Breast epithelium (tissue), 4 donors: Measurements from ENCODE around the gene LPP. TPM values are rescaled to one million over a fixed set of nuclear protein-coding genes. Genes with fewer than 3 reads are reported as not detected.
"Not testable (repeated sequence)": the region's sequence is repeated elsewhere in the genome, so short reads cannot be mapped to it uniquely, and the experiment has no call there.

Source experiments
- DNase-seq, 2 donors: peaks; one replicate each; pipeline ENCODE4 v3.0.0-alpha.2; 2019; ENCODE audit warnings: low spot score in 2 of 2
- H3K27ac ChIP-seq, 2 donors: fragments of 200-600 bp; sonication (generic) in 1 of 2; one replicate each; pipeline ENCODE4 v1.5.1; 2016 to 2019; ENCODE audit warnings: mild to moderate bottlenecking in 1 of 2
- H3K27me3 ChIP-seq, 2 donors: fragments of 200-600 bp; sonication (generic) in 1 of 2; one replicate each; pipeline versions ENCODE4 v1.5.1 to v1.6.0; 2017 to 2019; ENCODE audit warnings: control low read depth in 1 of 2, mild to moderate bottlenecking in 1 of 2
- H3K36me3 ChIP-seq: fragments of 200-600 bp; one replicate; pipeline ENCODE4 v1.5.1; 2019
- H3K4me1 ChIP-seq, 2 donors: fragments of 200-600 bp; sonication (generic); one replicate each; pipeline ENCODE4 v1.5.1; 2016 to 2019; ENCODE audit warnings: control low read depth in 1 of 2
- H3K4me3 ChIP-seq, 3 donors: fragments of 200-600 bp; sonication (generic); 1 replicate in 2 of 3; 2 replicates in 1 of 3; pipeline ENCODE4 v1.5.1; 2016 to 2019; ENCODE audit warnings: mild to moderate bottlenecking in 3 of 3, moderate library complexity in 2 of 3
- H3K9me3 ChIP-seq, 2 donors: fragments of 200-600 bp; sonication (generic) in 1 of 2; one replicate each; pipeline ENCODE4 v1.5.1; 2016 to 2019; ENCODE audit warnings: control low read depth in 1 of 2
- POLR2A ChIP-seq: fragments of 450-650 bp; IDR thresholded peaks from one replicate; pipeline ENCODE4 v1.6.1; 2016; ENCODE audit warnings: antibody characterized with exemption, mild to moderate bottlenecking, moderate library complexity
- POLR2AphosphoS5 ChIP-seq, 3 donors: sonication (generic); formaldehyde crosslinking; IDR thresholded peaks; one replicate each; pipeline ENCODE4 v1.6.1; 2017; ENCODE audit warnings: antibody characterized with exemption in 3 of 3
- intact Hi-C: fragments of 100-400 bp; cut with DNase I; formaldehyde crosslinking; loops from one replicate; pipeline ENCODE4 v1.15.1; 2023; ENCODE audit warnings: low total_unique reads
- total RNA-seq, 3 donors: library from RNA; depleted of rRNA; stranded (reverse); fragments of >200 nt; gene quantifications; one replicate each; pipeline ENCODE4 v1.1.0, GENCODE V29; 2016
- TF ChIP-seq, protein P1 (sequence below), 3 donors: fragments of 450-650 bp; IDR thresholded peaks; one replicate each; pipeline ENCODE4 v1.5.1; 2016 to 2017; ENCODE audit warnings: antibody characterized with exemption in 3 of 3, mild to moderate bottlenecking in 3 of 3, moderate library complexity in 3 of 3

LPP gene
- total RNA-seq, 3 donors from 2014 or later = 135 to 183 (median 147) TPM

- no peaks in the 10 kb centered on the region for H3K27me3 ChIP-seq
- TF ChIP-seq POLR2AphosphoS5 (IDR thresholded peaks at IDR 0.05) (no peak), POLR2A (no peak)
- TF ChIP-seq, protein P1, sequence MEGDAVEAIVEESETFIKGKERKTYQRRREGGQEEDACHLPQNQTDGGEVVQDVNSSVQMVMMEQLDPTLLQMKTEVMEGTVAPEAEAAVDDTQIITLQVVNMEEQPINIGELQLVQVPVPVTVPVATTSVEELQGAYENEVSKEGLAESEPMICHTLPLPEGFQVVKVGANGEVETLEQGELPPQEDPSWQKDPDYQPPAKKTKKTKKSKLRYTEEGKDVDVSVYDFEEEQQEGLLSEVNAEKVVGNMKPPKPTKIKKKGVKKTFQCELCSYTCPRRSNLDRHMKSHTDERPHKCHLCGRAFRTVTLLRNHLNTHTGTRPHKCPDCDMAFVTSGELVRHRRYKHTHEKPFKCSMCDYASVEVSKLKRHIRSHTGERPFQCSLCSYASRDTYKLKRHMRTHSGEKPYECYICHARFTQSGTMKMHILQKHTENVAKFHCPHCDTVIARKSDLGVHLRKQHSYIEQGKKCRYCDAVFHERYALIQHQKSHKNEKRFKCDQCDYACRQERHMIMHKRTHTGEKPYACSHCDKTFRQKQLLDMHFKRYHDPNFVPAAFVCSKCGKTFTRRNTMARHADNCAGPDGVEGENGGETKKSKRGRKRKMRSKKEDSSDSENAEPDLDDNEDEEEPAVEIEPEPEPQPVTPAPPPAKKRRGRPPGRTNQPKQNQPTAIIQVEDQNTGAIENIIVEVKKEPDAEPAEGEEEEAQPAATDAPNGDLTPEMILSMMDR (IDR thresholded peaks at IDR 0.05) = no peak
- no peaks in the 10 kb centered on the region for H3K9me3 ChIP-seq
- H3K4me3 ChIP-seq = no peak overlapping the region
- DNase-seq = no peak
- H3K4me1 ChIP-seq = no peaks in the 10 kb centered on the region
- no peak overlapping the region for H3K27ac ChIP-seq
- intact Hi-C loops = no loop called here
- H3K36me3 ChIP-seq = no peaks in the 10 kb centered on the region
Measured at GRCh38 chr3:188633206-188633605, 479.2 kb downstream of the LPP start.

- H3K27me3 ChIP-seq = no peaks in the 10 kb centered on the region
- no peaks in the 10 kb centered on the region for H3K36me3 ChIP-seq
- intact Hi-C loops = no loop called here
- H3K4me3 ChIP-seq = no peak overlapping the region
- H3K4me1 ChIP-seq = no peaks in the 10 kb centered on the region
- no peak for DNase-seq
- no peak overlapping the region for H3K27ac ChIP-seq
- no peak for TF ChIP-seq POLR2AphosphoS5 (IDR thresholded peaks at IDR 0.05)
- H3K9me3 ChIP-seq = no peaks in the 10 kb centered on the region
Measured at GRCh38 chr3:188634285-188634684, 480.3 kb downstream of the LPP start.

GRCh38 chr3:188635258-188636042 is 481.5 kb downstream of the LPP start:
- intact Hi-C loops = no loop called here
- TF ChIP-seq, protein P1 (IDR thresholded peaks at IDR 0.05) = no peak
- TF ChIP-seq POLR2A (no peak), POLR2AphosphoS5 (IDR thresholded peaks at IDR 0.05) (no peak)
- H3K4me3 ChIP-seq = no peak overlapping the region
- no peaks in the 10 kb centered on the region for H3K36me3 ChIP-seq
- no peaks in the 10 kb centered on the region for H3K9me3 ChIP-seq
- no peak for DNase-seq
- no peak overlapping the region for H3K27ac ChIP-seq
- H3K27me3 ChIP-seq = no peaks in the 10 kb centered on the region
- no peaks in the 10 kb centered on the region for H3K4me1 ChIP-seq

DNA sequence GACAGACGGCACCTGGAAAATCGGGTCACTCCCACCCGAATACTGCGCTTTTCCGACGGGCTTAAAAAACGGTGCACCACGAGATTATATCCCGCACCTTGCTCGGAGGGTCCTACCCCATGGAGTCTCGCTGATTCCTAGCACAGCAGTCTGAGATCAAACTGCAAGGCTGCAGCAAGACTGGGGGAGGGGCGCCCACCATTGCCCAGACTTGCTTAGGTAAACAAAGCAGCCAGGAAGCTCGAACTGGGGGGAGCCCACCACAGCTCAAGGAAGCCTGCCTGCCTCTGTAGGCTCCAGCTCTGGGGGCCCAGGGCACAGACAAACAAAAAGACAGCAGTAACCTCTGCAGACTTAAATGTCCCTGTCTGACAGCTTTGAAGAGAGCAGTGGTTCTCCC is 482.3 kb downstream of the LPP start:
- H3K4me1 ChIP-seq, H3K4me3 ChIP-seq, H3K9me3 ChIP-seq, DNase-seq, H3K27ac ChIP-seq, intact Hi-C loops, H3K27me3 ChIP-seq, H3K36me3 ChIP-seq: not testable (repeated sequence)

GRCh38 chr3:188641076-188641475 is 487.1 kb downstream of the LPP start:
- Histone ChIP-seq H3K4me3 (no peak overlapping the region), H3K36me3 (no peaks in the 10 kb centered on the region), H3K9me3 (no peaks in the 10 kb centered on the region), H3K27ac (no peak overlapping the region), H3K27me3 (no peaks in the 10 kb centered on the region), H3K4me1 (no peaks in the 10 kb centered on the region)
- TF ChIP-seq, protein P1 (IDR thresholded peaks at IDR 0.05) = no peak
- TF ChIP-seq POLR2AphosphoS5 (IDR thresholded peaks at IDR 0.05) = no peak
- TF ChIP-seq POLR2A = no peak
- intact Hi-C loops = no loop called here
- DNase-seq = no peak

GRCh38 chr3:188643736-188644135 is 489.8 kb downstream of the LPP start:
- TF ChIP-seq, protein P1 (IDR thresholded peaks at IDR 0.05) = no peak
- TF ChIP-seq POLR2AphosphoS5 (IDR thresholded peaks at IDR 0.05) (no peak), POLR2A (no peak)
- intact Hi-C loops = no loop called here
- DNase-seq = no peak
- Histone ChIP-seq H3K36me3 (no peaks in the 10 kb centered on the region), H3K4me3 (no peak overlapping the region), H3K27me3 (no peaks in the 10 kb centered on the region), H3K4me1 (no peaks in the 10 kb centered on the region), H3K9me3 (no peaks in the 10 kb centered on the region), H3K27ac (no peak overlapping the region)
